H1 (cell line): ENCODE data around the gene HS6ST1. TPM values are rescaled to one million over a fixed set of nuclear protein-coding genes. Genes with fewer than 3 reads are reported as not detected.
A peak's percentile ranks its signal among the peaks of the same experiment; 100 is the strongest.

Source experiments
- CTCF ChIA-PET: fragments of 300-600 bp; sonication (Branson Sonifier 250); formaldehyde crosslinking; loops from one replicate; lab custom pipeline; 2021; ENCODE audit not compliant: partially characterized antibody; lab: Charles Lee
- POLR2A ChIA-PET: fragments of 300-600 bp; sonication (Branson Sonifier 250); formaldehyde crosslinking; loops from one replicate; lab custom pipeline; 2021; ENCODE audit warnings: inconsistent platforms; ENCODE audit not compliant: partially characterized antibody; lab: Charles Lee
- DNase-seq, 2 experiments: peaks; one replicate each; pipeline versions ENCODE4 v3.0.0 to v3.0.0-alpha.2; 2010 to 2022; ENCODE audit warnings: low spot score in 2 of 2, low read depth in 1 of 2, mixed read lengths in 1 of 2
- FAIRE-seq: peaks from 2 replicates; lab custom pipeline; 2011; peaks lifted over from hg19 to GRCh38; lab: Jason Lieb, UNC
- H2AFZ ChIP-seq: 2 replicates; pipeline ENCODE4 v1.8.1; 2012; ENCODE audit warnings: low read length, inconsistent platforms
- H2AK5ac ChIP-seq: 2 replicates; pipeline ENCODE4 v1.6.1; 2013; ENCODE audit warnings: low read depth, low read length
- H2BK120ac ChIP-seq: replicated peaks from 2 replicates; pipeline ENCODE3; 2013; ENCODE audit warnings: low read depth, low read length, inconsistent platforms
- H2BK12ac ChIP-seq: 2 replicates; pipeline ENCODE4 v1.6.1; 2013; ENCODE audit warnings: low read depth, low read length
- H2BK15ac ChIP-seq: 2 replicates; pipeline ENCODE4 v1.6.1; 2013; ENCODE audit warnings: low read length
- H2BK20ac ChIP-seq: 2 replicates; pipeline ENCODE4 v1.6.1; 2013; ENCODE audit warnings: low read length
- H2BK5ac ChIP-seq: 2 replicates; pipeline ENCODE4 v1.6.1; 2013; ENCODE audit warnings: low read depth, low read length
- H3K14ac ChIP-seq: 2 replicates; pipeline ENCODE4 v1.6.1; 2013; ENCODE audit warnings: inconsistent platforms; ENCODE audit not compliant: insufficient read length
- H3K18ac ChIP-seq: 2 replicates; pipeline ENCODE4 v1.6.1; 2013; ENCODE audit warnings: low read length; ENCODE audit errors: extremely low read depth
- H3K23ac ChIP-seq: 2 replicates; pipeline ENCODE4 v1.6.1; 2013; ENCODE audit warnings: inconsistent platforms; ENCODE audit not compliant: insufficient read length
- H3K23me2 ChIP-seq: 2 replicates; pipeline ENCODE4 v1.6.1; 2013; ENCODE audit warnings: low read depth, low read length
- H3K27ac ChIP-seq: 2 replicates; pipeline ENCODE4 v1.6.1; 2011; ENCODE audit warnings: low read depth, low read length, inconsistent platforms
- H3K27me3 ChIP-seq, 4 experiments: replicated peaks in 1 of 4; 1 replicate in 1 of 4; 2 replicates in 3 of 4; pipeline versions ENCODE4 v1.6.1 to v1.8.1; 2011 to 2013; ENCODE audit warnings: low read length in 3 of 4, mild to moderate bottlenecking in 3 of 4, inconsistent platforms in 2 of 4, mixed read lengths in 2 of 4, moderate library complexity in 1 of 4; ENCODE audit not compliant: control insufficient read depth in 3 of 4, insufficient read depth in 3 of 4; ENCODE audit errors: extremely low read depth in 1 of 4
- H3K36me3 ChIP-seq, 4 experiments: 2 replicates each; pipeline versions ENCODE4 v1.6.1 to v1.8.1; 2011 to 2013; ENCODE audit warnings: mild to moderate bottlenecking in 4 of 4, low read length in 3 of 4, moderate library complexity in 2 of 4, control low read depth in 1 of 4, inconsistent platforms in 1 of 4; ENCODE audit not compliant: insufficient read depth in 4 of 4, control insufficient read depth in 2 of 4
- H3K4ac ChIP-seq: replicated peaks from 2 replicates; pipeline ENCODE3; 2013; ENCODE audit warnings: low read length, low read depth, mixed read lengths, inconsistent platforms; ENCODE audit not compliant: insufficient read length
- H3K4me1 ChIP-seq, 4 experiments: replicated peaks in 1 of 4; 1 replicate in 1 of 4; 2 replicates in 3 of 4; pipeline versions ENCODE4 v1.6.1 to v1.8.1; 2011 to 2013; ENCODE audit warnings: low read length in 3 of 4, inconsistent platforms in 2 of 4, mixed read lengths in 1 of 4; ENCODE audit not compliant: insufficient read depth in 4 of 4, control insufficient read depth in 3 of 4
- H3K4me2 ChIP-seq, 2 experiments: 2 replicates each; pipeline versions ENCODE4 v1.6.1 to v1.8.1; 2011 to 2013; ENCODE audit warnings: low read depth in 2 of 2, low read length in 2 of 2, control low read depth in 1 of 2, inconsistent platforms in 1 of 2, mild to moderate bottlenecking in 1 of 2; ENCODE audit not compliant: insufficient read depth in 1 of 2
- H3K4me3 ChIP-seq, 4 experiments: fragments of 200-600, 300-600 bp in 1 of 4; sonication (generic), shearing (Covaris generic), sonication (Bioruptor Twin) in 1 of 4; 2 replicates each; pipeline versions ENCODE4 v1.5.1 to v1.8.1; 2011 to 2016; ENCODE audit warnings: low read length in 4 of 4, low read depth in 3 of 4, control low read depth in 2 of 4, inconsistent platforms in 2 of 4, mild to moderate bottlenecking in 2 of 4, mixed read lengths in 1 of 4, moderate library complexity in 1 of 4; ENCODE audit not compliant: insufficient read depth in 2 of 4; ENCODE audit errors: extremely low read depth in 1 of 4
- H3K56ac ChIP-seq: replicated peaks from 2 replicates; pipeline ENCODE3; 2013; ENCODE audit warnings: low read depth, mild to moderate bottlenecking, mixed read lengths, low read length, inconsistent platforms; ENCODE audit not compliant: insufficient read length
- H3K79me1 ChIP-seq: 2 replicates; pipeline ENCODE4 v1.6.1; 2013; ENCODE audit warnings: low read depth, low read length, control low read depth
- H3K79me2 ChIP-seq, 2 experiments: 2 replicates each; pipeline versions ENCODE4 v1.6.1 to v1.8.1; 2012 to 2013; ENCODE audit warnings: low read length in 2 of 2, mild to moderate bottlenecking in 2 of 2, inconsistent platforms in 1 of 2; ENCODE audit not compliant: insufficient read depth in 2 of 2, control insufficient read depth in 1 of 2
- H3K9ac ChIP-seq, 4 experiments: replicated peaks in 1 of 4; 1 replicate in 1 of 4; 2 replicates in 3 of 4; pipeline versions ENCODE4 v1.6.1 to v1.8.1; 2011 to 2013; ENCODE audit warnings: low read depth in 3 of 4, low read length in 3 of 4, control low read depth in 2 of 4, mild to moderate bottlenecking in 2 of 4, moderate library complexity in 2 of 4, inconsistent platforms in 1 of 4; ENCODE audit errors: extremely low read depth in 1 of 4
- H3K9me3 ChIP-seq, 2 experiments: 2 replicates each; pipeline versions ENCODE4 v1.6.1 to v1.8.1; 2012 to 2013; ENCODE audit warnings: mild to moderate bottlenecking in 2 of 2, moderate library complexity in 2 of 2, control low read depth in 1 of 2, inconsistent platforms in 1 of 2, low read depth in 1 of 2, low read length in 1 of 2, mixed read lengths in 1 of 2; ENCODE audit not compliant: insufficient read depth in 2 of 2
- H4K20me1 ChIP-seq, 2 experiments: replicated peaks in 1 of 2; 2 replicates each; pipeline versions ENCODE3 to v1.8.1; 2011 to 2013; ENCODE audit warnings: inconsistent platforms in 2 of 2, low read length in 2 of 2, mild to moderate bottlenecking in 1 of 2; ENCODE audit not compliant: insufficient read depth in 2 of 2, control insufficient read depth in 1 of 2
- H4K5ac ChIP-seq: 2 replicates; pipeline ENCODE4 v1.6.1; 2013; ENCODE audit warnings: low read length, low read depth, mixed read lengths, inconsistent platforms; ENCODE audit not compliant: insufficient read length
- H4K8ac ChIP-seq: 2 replicates; pipeline ENCODE4 v1.8.0; 2013; ENCODE audit warnings: mild to moderate bottlenecking, moderate library complexity, low read length, inconsistent platforms; ENCODE audit not compliant: insufficient read depth; ENCODE audit errors: extremely low read depth
- H4K91ac ChIP-seq: replicated peaks from 2 replicates; pipeline ENCODE3; 2013; ENCODE audit warnings: low read length, mixed read lengths, inconsistent platforms; ENCODE audit not compliant: insufficient read length
- ATF2 ChIP-seq: IDR thresholded peaks from 2 replicates; pipeline ENCODE4 v1.6.1; 2012; ENCODE audit warnings: low read length, inconsistent platforms
- BACH1 ChIP-seq: IDR thresholded peaks from 2 replicates; pipeline ENCODE4 v1.6.1; 2012; ENCODE audit warnings: low read length, improper control_type of control experiment
- BRCA1 ChIP-seq: IDR thresholded peaks from 2 replicates; pipeline ENCODE4 v1.6.1; 2012; ENCODE audit warnings: low read depth, low read length, improper control_type of control experiment
- GTF2F1 ChIP-seq: IDR thresholded peaks from 2 replicates; pipeline ENCODE4 v1.6.1; 2012; ENCODE audit warnings: low read depth, low read length, improper control_type of control experiment, borderline replicate concordance
- JUN ChIP-seq: IDR thresholded peaks from 2 replicates; pipeline ENCODE4 v1.6.1; 2011; ENCODE audit warnings: low read depth, mild to moderate bottlenecking, improper control_type of control experiment, low read length
- KDM4A ChIP-seq: IDR thresholded peaks from one replicate; pipeline ENCODE4 v1.7.1; 2012; ENCODE audit warnings: low read depth, mild to moderate bottlenecking, moderate library complexity, low read length, inconsistent platforms; ENCODE audit not compliant: severe bottlenecking
- PHF8 ChIP-seq: fragments of 200-600 bp; sonication (generic); conservative IDR thresholded peaks from 2 replicates; pipeline ENCODE4 v1.7.1; 2012; ENCODE audit warnings: low read depth, mild to moderate bottlenecking, inconsistent platforms, low read length, moderate library complexity
- SAP30 ChIP-seq: fragments of 300-600 bp; sonication (generic); IDR thresholded peaks from 2 replicates; pipeline ENCODE4 v1.7.1; 2012; ENCODE audit warnings: low read length, moderate library complexity, mild to moderate bottlenecking, inconsistent platforms; ENCODE audit not compliant: insufficient read depth, insufficient replicate concordance
- SIRT6 ChIP-seq: IDR thresholded peaks from one replicate; pipeline ENCODE4 v1.7.1; 2012; ENCODE audit warnings: low read length, inconsistent platforms
- SP2 ChIP-seq: IDR thresholded peaks from 2 replicates; pipeline ENCODE4 v1.6.1; 2012; ENCODE audit warnings: mild to moderate bottlenecking, low read length, inconsistent platforms
- ZNF274 ChIP-seq: IDR thresholded peaks from 2 replicates; pipeline ENCODE4 v1.7.0; 2012; ENCODE audit warnings: low read length, borderline replicate concordance; ENCODE audit errors: extremely low read depth
- WGBS, 2 experiments: shearing (Covaris generic) in 1 of 2; methylation state at CpG; one replicate each; pipeline versions ENCODE4 v1.1.6 to v1.1.7; 2013 to 2015; ENCODE audit warnings: low lambda C conversion rate in 2 of 2, mixed read lengths in 2 of 2, inconsistent platforms in 1 of 2, low coverage in 1 of 2, missing lambda C conversion rate in 1 of 2; ENCODE audit not compliant: insufficient replicate concordance in 2 of 2, insufficient coverage in 1 of 2, insufficient read length in 1 of 2; ENCODE audit errors: extremely low coverage in 1 of 2, missing lambda C conversion rate in 1 of 2; 5-methylcytosine and 5-hydroxymethylcytosine counted together
- polyA plus RNA-seq, 7 experiments: library from polyadenylated mRNA; depleted of rRNA in 3 of 7; stranded (reverse) in 5 of 7; unstranded in 2 of 7; fragments of >200 nt in 5 of 7; fragments of 200-250 nt in 2 of 7; gene quantifications; 1 replicate in 5 of 7; 2 replicates in 1 of 7; 4 replicates in 1 of 7; pipeline versions ENCODE4 v1.2.1 to v1.2.3, GENCODE V29; 2011 to 2013; ENCODE audit warnings: missing spikeins in 2 of 7, mixed read lengths in 2 of 7
- total RNA-seq: library from RNA; stranded (reverse); fragmentation: NEBNext Ultra II Directional; extraction: Animal tissue kit (Norgen Biotek cat#: 25700); gene quantifications from 2 replicates; pipeline ENCODE4 v1.2.1, GENCODE V29; 2021

The HS6ST1 gene
- total and polyA plus RNA-seq, 2 of the 8 experiments (the other 6 are each of a cell fraction or from before 2014, with no cell fraction given): 37.4 to 74.6 TPM

DNA sequence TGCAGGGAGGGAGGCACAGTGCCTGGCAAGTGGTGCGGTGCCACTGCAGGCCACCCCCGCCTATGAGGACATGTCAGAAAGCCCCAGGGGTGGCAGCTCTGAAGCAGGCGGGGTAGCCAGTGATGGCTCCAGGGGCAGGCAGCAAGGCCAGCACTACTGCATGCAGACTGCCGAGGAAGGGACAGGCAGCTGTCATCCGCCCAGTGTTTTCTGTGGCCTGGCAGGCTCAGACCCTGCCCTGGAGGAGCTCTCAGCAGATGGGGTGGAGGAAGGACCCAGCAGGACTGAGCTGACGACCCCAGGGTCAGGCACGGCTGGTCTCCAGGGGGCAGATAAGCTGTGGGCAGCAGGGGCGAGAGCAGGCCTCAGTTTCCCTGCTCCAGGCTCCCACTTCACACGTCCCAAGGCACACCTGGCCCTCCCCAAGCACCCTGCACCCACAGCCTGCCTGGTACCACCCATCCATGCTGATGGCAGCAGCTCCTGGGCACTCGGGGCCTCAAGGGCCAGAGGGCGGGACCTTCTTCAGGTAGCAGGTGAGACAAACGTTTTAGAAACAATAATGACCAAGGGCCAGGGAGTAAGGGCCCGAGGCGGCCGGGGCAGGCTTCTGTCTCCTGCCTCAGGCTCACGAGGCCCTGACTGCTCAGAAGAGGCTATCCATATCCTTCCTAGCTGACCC lies 48.5 kb downstream of the HS6ST1 start:
- Histone ChIP-seq H3K9ac (no peak overlapping the region), H3K56ac (no peak overlapping the region), H2BK20ac (no peak overlapping the region), H3K4me1 (no peaks in the 10 kb centered on the region; a peak in 1 of 7 replicates), H3K36me3 (peaks cover 0 to 7% (median 2%) of the 10 kb centered on the region in 4 experiments; a peak in 3 of 8 replicates), H3K27ac (no peak overlapping the region), H3K27me3 (peaks cover 0 to 3% (median under 1%) of the 10 kb centered on the region in 4 experiments; a peak in 1 of 7 replicates), H2BK120ac (no peak overlapping the region), H3K18ac (no peak overlapping the region), H3K4me3 (no peak overlapping the region), H2BK12ac (no peak overlapping the region), H3K4me2 (no peak overlapping the region), H4K20me1 (peaks cover 11 to 35% of the 10 kb centered on the region in 2 experiments), H3K23ac (no peak overlapping the region), H3K4ac (peak overlapping the region; percentile 23), H2BK15ac (no peak overlapping the region), H3K79me1 (peaks cover 18% of the 10 kb centered on the region), H2AFZ (no peak overlapping the region), H3K23me2 (no peaks in the 10 kb centered on the region), H4K5ac (no peak overlapping the region), H3K9me3 (no peaks in the 10 kb centered on the region), H3K14ac (no peak overlapping the region), H3K79me2 (peaks cover 0 to 41% of the 10 kb centered on the region in 2 experiments; a peak in 2 of 4 replicates), H2AK5ac (no peak overlapping the region), H4K91ac (no peak overlapping the region), H4K8ac (no peak overlapping the region), H2BK5ac (no peak overlapping the region; the same call in 1 of the 2 replicates)
- DNase-seq (no peak), FAIRE-seq (no peak)
- 92% methylated on average over 15 of the region's 16 CpGs; no CpG with 5 or more reads in 1 of the 2 experiments for WGBS, 2 experiments
- POLR2A ChIA-PET: interaction anchor here (1.3 to 1.8 kb wide), 2 partner anchors 10 to 13 kb away, joined by 3 read pairs; no protein-coding TSS in a partner anchor
- CTCF ChIA-PET: interaction anchor here (0.6 to 2.7 kb wide), 4 partner anchors 13 to 207 kb away, joined by 3 to 16 read pairs (median 4); no protein-coding TSS in a partner anchor
- TF ChIP-seq PHF8: no peak
- TF ChIP-seq JUN: no peak
- no peak for TF ChIP-seq ZNF274
- TF ChIP-seq BACH1: no peak
- no peak for TF ChIP-seq SIRT6
- no peak for TF ChIP-seq GTF2F1
- no peak for TF ChIP-seq KDM4A
- TF ChIP-seq BRCA1: no peak
- no peak for TF ChIP-seq SP2
- TF ChIP-seq SAP30: no peak
- no peak for TF ChIP-seq ATF2
